Prostate gland (tissue), 2 donors: ENCODE data around the gene JMJD1C. TPM values are rescaled to one million over a fixed set of nuclear protein-coding genes. Genes with fewer than 3 reads are reported as not detected.

ENCODE experiments used
- DNase-seq: peaks from one replicate; pipeline ENCODE4 v3.0.0-alpha.2; 2019; ENCODE audit warnings: low spot score
- H3K27ac ChIP-seq, 2 donors: fragments of 200-600 bp; sonication (generic); 2 replicates each; pipeline ENCODE4 v1.5.1; 2017 to 2019
- H3K27me3 ChIP-seq: fragments of 200-600 bp; sonication (generic); replicated peaks from 2 replicates; pipeline ENCODE4 v1.5.1; 2019; ENCODE audit not compliant: insufficient read depth
- H3K36me3 ChIP-seq, 2 donors: fragments of 200-600 bp; sonication (generic); 1 replicate in 1 of 2; 2 replicates in 1 of 2; pipeline versions ENCODE4 v1.5.1 to v1.8.1; 2017 to 2019
- H3K4me1 ChIP-seq: fragments of 200-600 bp; sonication (generic); replicated peaks from 2 replicates; pipeline ENCODE4 v1.5.1; 2019
- H3K4me3 ChIP-seq, 2 donors: fragments of 200-600 bp; sonication (generic); 2 replicates each; pipeline ENCODE4 v1.5.1; 2017 to 2019
- H3K9me3 ChIP-seq: fragments of 200-600 bp; sonication (generic); 2 replicates; pipeline ENCODE4 v1.5.1; 2017
- CTCF ChIP-seq, 4 experiments: fragments of 200-600 bp in 2 of 4; fragments of 450-650 bp in 2 of 4; sonication (generic) in 2 of 4; IDR thresholded peaks; 1 replicate in 3 of 4; 2 replicates in 1 of 4; pipeline ENCODE4 v1.5.1; 2016 to 2019; ENCODE audit warnings: antibody characterized with exemption in 4 of 4, mild to moderate bottlenecking in 2 of 4, moderate library complexity in 2 of 4
- POLR2A ChIP-seq: fragments of 450-650 bp; IDR thresholded peaks from one replicate; pipeline ENCODE4 v1.6.1; 2016; ENCODE audit warnings: antibody characterized with exemption, mild to moderate bottlenecking
- POLR2AphosphoS5 ChIP-seq: sonication (generic); formaldehyde crosslinking; IDR thresholded peaks from one replicate; pipeline ENCODE4 v1.6.1; 2017; ENCODE audit warnings: antibody characterized with exemption
- WGBS: methylation state at CpG from one replicate; pipeline ENCODE4 v1.1.5; 2018; 5-methylcytosine and 5-hydroxymethylcytosine counted together
- intact Hi-C: fragments of 100-400 bp; cut with DNase I; formaldehyde crosslinking; loops from one replicate; pipeline ENCODE4 v1.14.2; 2022
- total RNA-seq, 2 donors: library from RNA; depleted of rRNA; stranded (reverse); fragments of >200 nt; gene quantifications; one replicate each; pipeline ENCODE4 v1.1.0, GENCODE V29; 2016

JMJD1C gene
- total RNA-seq, 2 donors from 2014 or later = 66.9 to 97.9 TPM

- Histone ChIP-seq H3K36me3 (no peaks in the 10 kb centered on the region), H3K4me1 (peaks cover 3% of the 10 kb centered on the region), H3K4me3 (no peak overlapping the region), H3K9me3 (no peaks in the 10 kb centered on the region), H3K27me3 (no peaks in the 10 kb centered on the region), H3K27ac (no peak overlapping the region)
- 23% methylated on average over 3 of the region's 3 CpGs for WGBS
- no peak for TF ChIP-seq POLR2A
- TF ChIP-seq POLR2AphosphoS5 = no peak
- no peak for TF ChIP-seq CTCF (IDR thresholded peaks at IDR 0.05)
- intact Hi-C loops = no loop called here
- DNase-seq = no peak
Measured at GRCh38 chr10:63470928-63471327, 5.2 kb upstream of the JMJD1C start.

- no peak overlapping the region for H3K4me3 ChIP-seq
- WGBS = 94% methylated on average over 1 of the region's 1 CpG
- DNase-seq = no peak
- H3K27ac ChIP-seq = no peak overlapping the region
- TF ChIP-seq CTCF (IDR thresholded peaks at IDR 0.05) (no peak), POLR2AphosphoS5 (no peak), POLR2A (no peak)
- H3K27me3 ChIP-seq = no peaks in the 10 kb centered on the region
- H3K4me1 ChIP-seq = peaks cover 3% of the 10 kb centered on the region
- H3K9me3 ChIP-seq = no peaks in the 10 kb centered on the region
- intact Hi-C loops = loop anchor here (5.0 kb wide), 3 partner anchors 158 to 252 kb away; no protein-coding TSS in a partner anchor
- no peaks in the 10 kb centered on the region for H3K36me3 ChIP-seq
Measured at GRCh38 chr10:63468947-63469346, 3.2 kb upstream of the JMJD1C start.

GRCh38 chr10:63467841-63468240 is 2.1 kb upstream of the JMJD1C start:
- peaks cover 3% of the 10 kb centered on the region for H3K4me1 ChIP-seq
- WGBS = 98% methylated on average over 1 of the region's 1 CpG
- H3K27me3 ChIP-seq = no peaks in the 10 kb centered on the region
- H3K4me3 ChIP-seq = no peak overlapping the region
- H3K36me3 ChIP-seq = no peaks in the 10 kb centered on the region
- intact Hi-C loops = loop anchor here (2.0 to 5.0 kb wide), 4 partner anchors 159 to 251 kb away; no protein-coding TSS in a partner anchor
- TF ChIP-seq POLR2AphosphoS5 = no peak
- no peak for TF ChIP-seq POLR2A
- TF ChIP-seq CTCF (IDR thresholded peaks at IDR 0.05) = no peak
- H3K9me3 ChIP-seq = no peaks in the 10 kb centered on the region
- no peak for DNase-seq
- H3K27ac ChIP-seq = no peak overlapping the region

- no peak for TF ChIP-seq POLR2AphosphoS5
- TF ChIP-seq POLR2A = no peak
- TF ChIP-seq CTCF (IDR thresholded peaks at IDR 0.05) = no peak
- no peaks in the 10 kb centered on the region for H3K36me3 ChIP-seq
- 3% methylated on average over 27 of the region's 27 CpGs for WGBS
- H3K27ac ChIP-seq = peak overlapping the region; percentile 96 to 97
- H3K4me1 ChIP-seq = peaks cover 3% of the 10 kb centered on the region
- H3K9me3 ChIP-seq = no peaks in the 10 kb centered on the region
- H3K27me3 ChIP-seq = no peaks in the 10 kb centered on the region
- peak overlapping the region; percentile 80 to 85 for H3K4me3 ChIP-seq
- intact Hi-C loops = loop anchor here (1.0 to 5.0 kb wide), 5 partner anchors 56 to 249 kb away; no protein-coding TSS in a partner anchor
- DNase-seq = peak; percentile 64
Measured at GRCh38 chr10:63466144-63466935, 563 bp upstream of the JMJD1C start.
